ENCODE data around the gene PLEKHA8.
A peak's percentile ranks its signal among the peaks of the same experiment; 100 is the strongest.

PLEKHA8 gene

DNA sequence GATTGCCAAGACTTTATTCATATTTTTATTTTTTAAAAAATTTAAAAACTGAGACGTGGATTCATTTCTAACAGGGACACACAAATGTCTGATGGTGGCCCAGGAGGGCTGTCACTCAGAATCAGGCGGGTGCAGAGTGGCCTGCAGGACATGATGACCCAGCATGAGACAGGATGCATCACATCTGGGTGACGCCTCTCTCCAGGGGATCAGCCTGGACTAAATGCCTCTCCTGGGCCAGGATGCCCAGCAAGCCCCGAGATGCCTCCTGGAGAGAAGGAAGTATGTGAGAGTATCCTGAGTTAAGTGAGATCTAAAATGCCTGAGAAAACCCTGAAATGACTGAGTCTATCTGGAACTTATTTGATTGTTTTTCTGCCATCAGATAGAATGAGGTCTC, 89.7 kb downstream of the PLEKHA8 start:
- intact Hi-C loops (cut with DNase I; ENCODE audit: low total_unique reads) = no loop called here
- peaks cover 0 to 17% (median 12%) of the 10 kb centered on the region in 4 donors for H3K4me1 ChIP-seq
- no peaks in the 10 kb centered on the region for H3K36me3 ChIP-seq
- H3K27ac ChIP-seq = peak overlapping the region in 1 of 2 donors; percentile 42
- DNase-seq = no peak
- H3K9me3 ChIP-seq = peaks cover 0 to 8% (median 5%) of the 10 kb centered on the region in 3 donors
- TF ChIP-seq, protein P1, sequence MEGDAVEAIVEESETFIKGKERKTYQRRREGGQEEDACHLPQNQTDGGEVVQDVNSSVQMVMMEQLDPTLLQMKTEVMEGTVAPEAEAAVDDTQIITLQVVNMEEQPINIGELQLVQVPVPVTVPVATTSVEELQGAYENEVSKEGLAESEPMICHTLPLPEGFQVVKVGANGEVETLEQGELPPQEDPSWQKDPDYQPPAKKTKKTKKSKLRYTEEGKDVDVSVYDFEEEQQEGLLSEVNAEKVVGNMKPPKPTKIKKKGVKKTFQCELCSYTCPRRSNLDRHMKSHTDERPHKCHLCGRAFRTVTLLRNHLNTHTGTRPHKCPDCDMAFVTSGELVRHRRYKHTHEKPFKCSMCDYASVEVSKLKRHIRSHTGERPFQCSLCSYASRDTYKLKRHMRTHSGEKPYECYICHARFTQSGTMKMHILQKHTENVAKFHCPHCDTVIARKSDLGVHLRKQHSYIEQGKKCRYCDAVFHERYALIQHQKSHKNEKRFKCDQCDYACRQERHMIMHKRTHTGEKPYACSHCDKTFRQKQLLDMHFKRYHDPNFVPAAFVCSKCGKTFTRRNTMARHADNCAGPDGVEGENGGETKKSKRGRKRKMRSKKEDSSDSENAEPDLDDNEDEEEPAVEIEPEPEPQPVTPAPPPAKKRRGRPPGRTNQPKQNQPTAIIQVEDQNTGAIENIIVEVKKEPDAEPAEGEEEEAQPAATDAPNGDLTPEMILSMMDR (IDR thresholded peaks at IDR 0.05) = no peak
- no peak overlapping the region for H3K4me3 ChIP-seq
- H3K27me3 ChIP-seq = no peaks in the 10 kb centered on the region

DNA sequence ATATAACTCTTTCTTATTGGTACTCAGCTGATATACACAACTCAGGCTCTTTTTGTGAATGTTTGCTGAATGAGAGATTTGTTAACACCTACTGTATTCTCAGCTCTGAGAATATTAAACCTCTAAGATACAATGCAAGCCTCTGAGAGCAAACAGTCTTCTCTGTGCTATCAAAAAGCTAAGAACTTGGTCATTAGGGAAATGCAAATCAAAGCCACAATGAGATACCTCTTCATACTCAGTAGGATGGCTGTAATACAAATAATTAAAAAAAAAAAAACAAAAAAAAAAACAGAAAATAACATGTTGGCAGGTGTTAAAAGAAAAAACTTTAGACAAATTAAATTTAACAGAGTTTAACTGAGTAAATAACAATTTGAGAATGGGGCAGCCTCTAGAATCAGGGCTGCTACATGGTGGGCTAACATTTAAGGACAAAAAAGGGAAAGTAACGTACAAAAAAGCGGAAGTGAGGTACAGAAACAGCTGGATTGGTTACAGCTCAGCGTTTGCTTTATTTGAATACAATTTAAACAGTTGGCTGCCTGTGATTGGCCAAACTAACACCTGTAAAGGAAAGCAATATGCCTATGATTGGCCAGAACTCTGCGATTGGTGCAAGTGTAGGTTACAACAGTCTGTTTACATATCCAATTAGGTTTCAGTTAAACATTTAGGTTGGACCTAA, 91.8 kb downstream of the PLEKHA8 start:
- TF ChIP-seq, protein P1 (IDR thresholded peaks at IDR 0.05) = no peak
- Histone ChIP-seq H3K9me3 (no peaks in the 10 kb centered on the region), H3K36me3 (no peaks in the 10 kb centered on the region), H3K27me3 (no peaks in the 10 kb centered on the region), H3K27ac (no peak overlapping the region), H3K4me3 (no peak overlapping the region), H3K4me1 (peaks cover 0 to 17% (median 12%) of the 10 kb centered on the region in 4 donors)
- no peak for DNase-seq
- intact Hi-C loops (cut with DNase I; ENCODE audit: low total_unique reads) = no loop called here

DNA sequence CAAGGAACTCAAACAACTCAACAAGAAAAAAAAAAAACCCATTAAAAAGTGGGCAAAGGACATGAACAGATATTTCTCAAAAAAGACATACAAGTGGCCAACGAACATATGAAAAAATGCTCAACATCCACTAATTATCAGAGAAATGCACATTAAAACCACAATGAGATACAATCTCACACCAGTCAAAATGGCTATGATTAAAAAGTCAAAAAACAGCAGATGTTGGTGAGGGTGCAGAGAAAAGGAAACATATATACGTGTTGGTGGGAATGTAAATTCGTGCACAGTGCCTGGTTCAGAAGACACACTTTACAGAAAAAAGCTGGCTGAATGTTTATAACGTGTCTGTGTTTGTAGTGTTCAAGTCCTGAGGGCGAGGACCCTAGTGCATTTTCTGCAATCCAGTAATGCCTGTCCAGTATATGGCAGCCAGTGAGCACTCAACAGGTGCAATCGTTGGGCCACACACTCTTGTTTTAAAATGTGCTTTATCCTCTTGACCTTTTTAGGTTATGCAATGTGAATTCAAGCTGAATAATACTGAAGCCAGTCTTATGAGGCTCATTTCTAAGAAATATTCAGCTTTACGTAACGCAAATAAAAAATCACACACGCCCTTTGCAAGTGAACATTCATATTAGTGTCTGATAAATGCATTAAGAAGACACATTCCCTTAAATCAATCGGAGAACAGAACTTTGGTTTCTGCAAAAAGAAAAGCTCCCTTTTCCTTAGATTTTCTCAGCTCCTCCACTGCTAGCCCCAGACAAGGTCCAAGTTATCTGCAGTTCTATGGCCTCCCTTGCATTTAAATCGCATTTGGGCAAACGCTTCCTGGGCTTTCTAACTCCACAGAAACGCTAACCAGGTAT, 105.8 kb downstream of the PLEKHA8 start:
- no peak for DNase-seq
- Histone ChIP-seq H3K9me3 (no peaks in the 10 kb centered on the region), H3K4me3 (peak overlapping the region; percentile 90 to 91), H3K27me3 (no peaks in the 10 kb centered on the region), H3K4me1 (peaks cover 0 to 35% (median 24%) of the 10 kb centered on the region in 4 donors), H3K27ac (peak overlapping the region; percentile 92 to 95), H3K36me3 (no peaks in the 10 kb centered on the region)
- intact Hi-C loops (cut with DNase I; ENCODE audit: low total_unique reads) = loop anchor here (10.0 kb wide), 1 partner anchor 151 kb away; the partner anchor contains the start of gene ZNRF2
- TF ChIP-seq, protein P1 (IDR thresholded peaks at IDR 0.05) = no peak

DNA sequence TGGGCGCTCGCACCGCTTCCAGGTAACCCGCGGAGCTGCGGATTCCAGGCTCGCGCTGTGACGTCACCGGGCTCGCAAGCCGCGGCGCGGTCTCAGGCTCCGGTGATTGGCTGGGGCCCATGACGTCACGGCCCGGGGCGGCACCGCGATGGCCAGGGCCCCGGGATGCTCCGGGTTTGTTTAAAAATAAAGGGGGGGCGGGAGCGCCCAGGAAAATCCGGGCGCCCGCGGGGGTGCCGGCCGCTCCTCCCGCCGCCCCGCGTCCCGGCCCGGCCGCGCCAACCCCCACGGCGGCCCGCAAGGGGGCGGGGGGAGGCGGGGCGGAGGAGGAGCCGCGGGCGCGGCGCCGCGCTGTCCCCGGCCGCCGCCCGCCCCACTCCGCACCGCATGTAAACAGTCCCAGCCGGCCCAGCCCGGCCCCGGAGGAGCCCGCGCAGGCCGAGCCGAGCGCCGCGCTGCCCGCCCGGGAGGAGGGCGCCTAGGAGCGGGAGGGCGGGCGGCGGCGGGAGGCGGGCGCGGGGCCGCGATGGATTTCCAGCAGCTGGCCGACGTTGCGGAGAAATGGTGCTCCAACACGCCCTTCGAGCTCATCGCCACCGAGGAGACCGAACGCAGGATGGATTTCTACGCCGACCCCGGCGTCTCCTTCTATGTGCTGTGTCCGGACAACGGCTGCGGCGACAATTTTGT, 106.5 kb downstream of the PLEKHA8 start, which contains the start of gene MTURN:
Gene MTURN (plus strand): TSS at position 376 of the 690 bp plus-strand sequence. CDS start 151 bp downstream, at position 527.
- H3K27ac ChIP-seq = peak within 1 kb of the TSS; percentile 92 to 95
- H3K36me3 ChIP-seq = no peaks in the 10 kb centered on the region
- TF ChIP-seq, protein P1 (IDR thresholded peaks at IDR 0.05) = peak in 1 of 2 experiments; percentile 12
- peak within 1 kb of the TSS; percentile 90 to 91 for H3K4me3 ChIP-seq
- peak; percentile 80 to 92 for DNase-seq
- intact Hi-C loops (cut with DNase I; ENCODE audit: low total_unique reads) = loop anchor here (5.0 to 10.0 kb wide), 2 partner anchors 107 to 150 kb away; partner anchors contain the start of genes FKBP14, PLEKHA8 and ZNRF2
- peaks cover 0 to 43% (median 26%) of the 10 kb centered on the region in 4 donors for H3K4me1 ChIP-seq
- H3K9me3 ChIP-seq = no peaks in the 10 kb centered on the region
- H3K27me3 ChIP-seq = no peaks in the 10 kb centered on the region
